Fibroblast of skin of left biceps (primary cell): ENCODE results near the gene MUC5AC.
"Not testable (repeated sequence)": the region's sequence is repeated elsewhere in the genome, so short reads cannot be mapped to it uniquely, and the experiment has no call there.

Source experiments
- DNase-seq, 2 experiments: peaks; one replicate each; pipeline ENCODE4 v3.0.0-alpha.2; 2013; ENCODE audit warnings: low read depth in 2 of 2

The MUC5AC gene

DNA sequence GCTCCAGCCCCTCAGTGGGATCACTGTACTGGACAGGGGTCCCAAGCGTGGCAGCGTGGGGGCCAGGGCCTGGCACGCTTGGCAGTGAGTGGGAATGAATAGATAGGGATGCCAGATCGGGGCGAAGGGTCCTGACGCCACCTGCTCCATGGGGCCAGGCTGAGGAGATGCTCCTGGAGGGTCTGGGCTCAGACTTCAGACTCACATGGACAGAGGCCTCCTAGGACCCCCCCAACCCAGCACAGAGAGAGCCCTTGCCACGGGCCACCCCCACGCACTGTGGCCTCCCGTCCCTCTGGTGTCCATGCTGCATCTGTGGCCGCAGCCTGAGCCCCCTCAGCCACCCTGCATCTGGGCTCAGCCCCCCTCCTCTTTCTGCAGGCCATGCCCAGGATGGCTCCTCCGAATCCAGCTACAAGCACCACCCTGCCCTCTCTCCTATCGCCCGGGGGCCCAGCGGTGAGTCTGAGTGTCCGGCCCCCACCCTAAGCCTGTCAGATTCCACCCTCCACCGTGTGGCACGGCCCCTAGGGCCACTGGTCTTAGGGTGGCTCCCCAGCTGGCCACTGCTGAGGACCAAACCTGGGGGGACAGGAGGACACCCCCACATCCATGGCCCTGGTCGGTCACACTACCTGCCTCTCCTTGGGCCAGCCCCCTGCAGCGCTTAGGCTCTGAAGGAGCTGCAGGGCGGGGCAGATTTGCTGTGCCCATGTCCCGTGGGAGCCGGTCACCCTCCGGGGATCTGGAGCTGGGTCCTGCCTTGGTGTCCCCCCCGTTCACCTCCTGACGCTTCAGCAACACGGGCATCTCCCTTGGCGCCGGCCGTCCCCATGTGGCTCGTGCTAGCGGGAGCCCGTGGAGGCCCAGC, 2.7 kb downstream of the MUC5AC start:
- DNase-seq: no peak

DNA sequence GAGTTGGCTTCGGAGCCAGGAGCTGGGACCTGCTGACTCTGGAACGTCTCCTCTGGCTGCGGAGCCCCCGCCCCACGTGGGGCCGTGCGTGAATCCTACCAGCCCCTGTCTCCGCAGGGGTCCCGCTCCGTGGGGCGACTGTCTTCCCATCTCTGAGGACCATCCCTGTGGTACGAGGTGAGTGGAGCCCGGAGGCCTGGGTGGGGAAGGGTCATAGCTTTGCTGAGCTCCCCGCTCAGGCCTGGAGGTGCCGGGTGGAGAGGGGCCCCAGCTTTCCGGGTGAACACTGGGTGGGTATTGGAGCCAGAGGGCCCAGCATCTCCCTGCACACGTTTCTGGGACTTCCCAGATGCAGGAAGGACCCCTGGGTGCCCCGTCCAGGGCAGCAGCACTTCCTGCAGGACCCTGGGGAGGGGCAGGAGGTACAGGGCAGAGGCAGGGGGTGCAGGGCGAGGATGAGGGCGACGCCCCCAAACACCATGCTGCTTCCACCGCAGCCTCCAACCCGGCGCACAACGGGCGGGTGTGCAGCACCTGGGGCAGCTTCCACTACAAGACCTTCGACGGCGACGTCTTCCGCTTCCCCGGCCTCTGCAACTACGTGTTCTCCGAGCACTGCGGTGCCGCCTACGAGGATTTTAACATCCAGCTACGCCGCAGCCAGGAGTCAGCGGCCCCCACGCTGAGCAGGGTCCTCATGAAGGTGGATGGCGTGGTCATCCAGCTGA, 3.8 kb downstream of the MUC5AC start:
- no peak for DNase-seq

DNA sequence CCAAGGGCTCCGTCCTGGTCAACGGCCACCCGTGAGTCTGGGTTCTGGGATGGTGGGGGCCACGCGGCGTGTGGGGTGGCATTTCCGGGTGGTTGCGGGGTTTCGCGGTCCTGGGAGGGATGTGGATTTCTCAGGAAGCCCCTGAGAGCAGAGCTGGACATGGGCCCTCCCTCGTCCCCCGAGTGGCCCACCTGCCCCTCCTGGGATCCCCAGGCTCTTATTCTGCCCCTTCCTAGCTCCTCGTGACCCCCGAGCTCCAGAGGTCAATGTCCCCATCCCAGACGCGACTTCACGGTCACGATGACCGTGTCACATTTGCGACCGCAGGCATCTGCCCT, 4.4 kb downstream of the MUC5AC start:
- DNase-seq: no peak

DNA sequence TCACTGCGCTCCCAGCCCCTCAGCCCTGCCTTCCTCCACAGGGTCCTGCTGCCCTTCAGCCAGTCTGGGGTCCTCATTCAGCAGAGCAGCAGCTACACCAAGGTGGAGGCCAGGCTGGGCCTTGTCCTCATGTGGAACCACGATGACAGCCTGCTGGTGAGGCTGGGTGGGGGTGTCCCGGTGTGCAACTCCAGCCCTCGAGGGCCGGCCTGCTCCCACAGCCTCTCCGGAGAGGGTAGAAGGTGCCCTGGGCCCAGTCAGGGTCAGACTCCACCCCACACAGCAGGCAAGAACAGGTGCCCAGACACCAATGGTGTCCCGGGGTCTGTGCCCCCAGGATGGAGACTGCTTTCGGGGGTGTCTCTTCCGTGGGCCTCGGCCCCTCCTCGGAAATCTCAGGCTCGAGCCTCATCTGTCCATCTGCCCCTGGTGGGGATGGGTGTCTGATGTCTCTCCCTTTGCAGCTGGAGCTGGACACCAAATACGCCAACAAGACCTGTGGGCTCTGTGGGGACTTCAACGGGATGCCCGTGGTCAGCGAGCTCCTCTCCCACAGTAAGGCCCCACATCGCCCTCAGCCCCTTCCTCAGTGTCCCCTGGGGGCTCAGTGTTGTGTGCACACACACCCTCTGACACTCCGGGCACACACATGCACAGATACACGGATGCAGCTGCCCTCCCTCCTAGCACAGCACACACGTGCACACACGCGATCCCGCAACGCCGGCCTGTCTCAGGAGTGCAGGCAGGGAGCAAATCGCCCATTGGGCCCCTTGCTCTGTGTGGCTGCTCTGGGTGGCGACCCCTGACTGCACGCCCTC, 4.9 kb downstream of the MUC5AC start:
- DNase-seq: no peak

DNA sequence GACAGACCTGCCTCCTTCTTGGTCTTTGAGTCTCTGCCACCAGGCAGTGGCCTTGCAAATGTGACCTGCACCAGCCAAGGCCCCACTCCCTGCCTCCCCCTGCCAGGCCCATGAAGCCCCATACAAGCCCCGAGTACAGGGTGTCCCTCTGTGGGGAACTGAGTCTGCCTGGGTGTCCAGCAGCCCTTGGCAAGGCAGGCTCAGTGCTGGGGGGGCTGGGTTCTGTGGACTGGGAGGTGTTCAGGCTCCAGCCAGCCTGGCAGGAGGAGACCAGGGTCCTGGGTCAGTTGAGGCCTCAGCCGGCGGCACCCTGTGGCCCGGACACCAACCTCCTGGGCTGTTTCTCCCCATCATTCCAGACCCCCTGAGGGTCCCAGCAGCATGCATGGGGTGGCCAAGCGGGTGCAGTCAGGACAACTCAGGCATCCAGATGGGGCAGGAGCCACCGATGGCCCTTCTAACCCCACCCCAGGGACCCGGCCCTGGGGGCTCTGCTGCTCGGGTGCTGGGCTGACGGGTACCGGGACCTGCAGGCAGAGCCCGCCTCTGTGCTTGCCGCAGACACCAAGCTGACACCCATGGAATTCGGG, 5.7 kb downstream of the MUC5AC start:
- DNase-seq: no peak

DNA sequence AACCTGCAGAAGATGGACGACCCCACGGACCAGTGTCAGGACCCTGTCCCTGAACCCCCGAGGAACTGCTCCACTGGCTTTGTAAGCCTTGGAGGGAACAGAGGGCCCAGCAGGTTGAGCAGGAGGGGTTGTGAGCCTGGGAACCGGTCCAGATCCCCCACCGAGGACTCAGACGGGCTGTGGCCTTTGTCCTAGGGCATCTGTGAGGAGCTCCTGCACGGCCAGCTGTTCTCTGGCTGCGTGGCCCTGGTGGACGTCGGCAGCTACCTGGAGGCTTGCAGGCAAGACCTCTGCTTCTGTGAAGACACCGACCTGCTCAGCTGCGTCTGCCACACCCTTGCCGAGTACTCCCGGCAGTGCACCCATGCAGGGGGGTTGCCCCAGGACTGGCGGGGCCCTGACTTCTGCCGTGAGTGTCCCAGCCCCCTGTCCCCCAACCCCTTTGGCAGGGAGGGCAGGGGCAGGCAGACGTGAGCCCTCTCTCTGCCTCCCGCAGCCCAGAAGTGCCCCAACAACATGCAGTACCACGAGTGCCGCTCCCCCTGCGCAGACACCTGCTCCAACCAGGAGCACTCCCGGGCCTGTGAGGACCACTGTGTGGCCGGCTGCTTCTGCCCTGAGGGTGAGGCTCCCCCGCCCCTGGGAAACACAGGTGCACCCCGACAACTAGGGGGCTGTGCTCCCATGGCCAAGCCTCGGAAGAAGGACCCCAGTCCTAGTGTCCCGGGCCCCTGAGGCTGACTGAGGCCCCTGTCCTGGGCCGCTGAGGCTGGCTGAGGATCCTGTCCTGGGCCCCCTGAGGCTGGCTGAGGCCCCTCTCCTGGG, 6.4 kb downstream of the MUC5AC start:
- DNase-seq: no peak

DNA sequence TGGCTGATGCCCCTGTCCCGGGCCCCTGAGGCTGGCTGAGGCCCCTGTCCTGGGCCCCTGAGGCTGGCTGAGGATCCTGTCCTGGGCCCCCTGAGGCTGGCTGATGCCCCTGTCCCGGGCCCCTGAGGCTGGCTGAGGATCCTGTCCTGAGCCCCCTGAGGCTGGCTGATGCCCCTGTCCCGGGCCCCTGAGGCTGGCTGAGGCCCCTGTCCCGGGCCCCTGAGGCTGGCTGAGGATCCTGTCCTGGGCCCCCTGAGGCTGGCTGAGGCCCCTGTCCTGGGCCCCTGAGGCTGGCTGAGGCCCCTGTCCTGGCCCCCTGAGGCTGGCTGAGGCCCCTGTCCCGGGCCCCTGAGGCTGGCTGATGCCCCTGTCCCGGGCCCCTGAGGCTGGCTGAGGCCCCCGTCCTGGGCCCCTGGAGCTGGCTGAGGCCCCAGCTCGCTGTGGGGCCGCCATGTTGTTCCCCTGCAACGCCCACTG, 7.1 kb downstream of the MUC5AC start:
- DNase-seq: not testable (repeated sequence)

DNA sequence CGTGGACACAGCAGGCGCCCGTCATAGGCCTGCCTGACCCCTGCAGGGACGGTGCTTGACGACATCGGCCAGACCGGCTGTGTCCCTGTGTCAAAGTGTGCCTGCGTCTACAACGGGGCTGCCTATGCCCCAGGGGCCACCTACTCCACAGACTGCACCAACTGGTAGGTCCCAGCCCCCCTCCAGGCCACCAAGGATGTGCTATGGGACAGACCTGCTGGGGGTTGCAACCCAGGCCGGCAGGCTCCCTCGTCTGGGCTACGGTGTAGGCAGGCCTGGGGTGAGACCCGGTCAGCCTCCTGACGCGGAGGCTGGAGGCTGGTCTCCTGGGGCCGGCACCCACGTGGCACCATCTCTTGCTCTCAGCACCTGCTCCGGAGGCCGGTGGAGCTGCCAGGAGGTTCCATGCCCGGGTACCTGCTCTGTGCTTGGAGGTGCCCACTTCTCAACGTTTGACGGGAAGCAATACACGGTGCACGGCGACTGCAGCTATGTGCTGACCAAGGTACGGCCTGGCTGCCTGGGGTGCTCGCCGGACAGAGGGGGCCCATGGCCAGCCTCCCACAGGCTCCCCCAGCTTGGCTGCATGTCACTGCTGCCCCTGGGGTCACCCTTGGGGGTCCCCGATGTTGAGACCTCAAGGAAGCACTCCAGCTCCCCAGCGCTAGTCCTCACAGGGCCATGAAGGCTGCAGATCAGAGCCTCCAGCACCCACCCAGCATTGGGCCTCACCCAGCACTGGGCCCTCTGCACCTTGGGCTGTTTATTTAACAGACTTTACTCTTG, 7.7 kb downstream of the MUC5AC start:
- no peak for DNase-seq

DNA sequence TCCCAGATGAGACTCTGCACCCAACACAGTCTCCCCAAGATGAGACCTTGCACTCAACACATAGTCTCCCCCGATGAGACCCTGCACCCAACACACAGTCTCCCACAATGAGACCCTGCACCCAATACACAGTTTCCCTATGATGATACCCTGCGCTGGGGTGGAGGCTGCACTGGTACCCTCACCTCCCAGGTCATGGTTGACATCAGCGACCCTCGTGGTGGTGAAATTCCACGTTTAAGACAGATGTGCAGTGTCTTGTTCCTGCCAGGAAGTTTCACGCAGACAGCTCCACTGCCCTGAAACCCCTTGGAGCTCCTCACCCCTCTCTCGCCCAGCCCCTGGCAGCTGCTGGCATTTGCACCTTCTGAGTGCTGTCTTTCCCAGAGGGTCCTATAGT, 9.5 kb downstream of the MUC5AC start:
- DNase-seq: no peak

DNA sequence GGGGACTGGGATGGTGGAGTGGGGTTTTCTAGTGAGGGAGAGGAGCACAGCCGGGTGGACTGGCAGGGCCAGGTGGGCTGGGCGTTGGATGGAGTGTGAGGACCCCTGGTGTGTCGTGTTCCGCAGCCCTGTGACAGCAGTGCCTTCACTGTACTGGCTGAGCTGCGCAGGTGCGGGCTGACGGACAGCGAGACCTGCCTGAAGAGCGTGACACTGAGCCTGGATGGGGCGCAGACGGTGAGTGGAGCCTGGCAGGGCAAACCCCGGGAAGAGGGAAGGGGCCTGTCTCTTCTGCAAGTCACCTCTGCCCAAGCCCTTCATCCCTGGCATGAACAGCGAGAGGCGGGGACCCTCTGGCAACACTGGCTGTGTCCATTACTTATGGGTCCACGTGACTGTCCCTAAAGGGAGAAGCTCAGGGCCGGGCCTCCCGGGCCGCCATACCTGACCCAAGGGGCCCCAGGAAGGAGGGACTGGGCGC, 10.0 kb downstream of the MUC5AC start:
- no peak for DNase-seq

DNA sequence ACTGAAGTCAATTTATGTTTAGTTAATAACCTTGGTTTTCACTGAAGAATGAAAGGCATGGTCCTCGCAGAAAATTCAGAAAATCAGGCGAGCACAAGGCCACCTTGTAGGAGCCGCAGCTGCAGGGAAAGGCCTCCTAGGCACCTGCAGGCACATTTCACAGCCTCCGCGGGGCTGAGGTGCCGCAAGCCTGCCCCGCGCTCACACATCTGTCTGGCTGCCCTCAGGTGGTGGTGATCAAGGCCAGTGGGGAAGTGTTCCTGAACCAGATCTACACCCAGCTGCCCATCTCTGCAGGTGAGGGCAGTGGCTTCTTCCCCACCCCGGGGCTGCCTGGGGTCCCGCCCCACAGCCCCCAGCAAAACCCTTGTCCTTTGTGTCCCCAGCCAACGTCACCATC, 10.5 kb downstream of the MUC5AC start:
- DNase-seq: no peak

DNA sequence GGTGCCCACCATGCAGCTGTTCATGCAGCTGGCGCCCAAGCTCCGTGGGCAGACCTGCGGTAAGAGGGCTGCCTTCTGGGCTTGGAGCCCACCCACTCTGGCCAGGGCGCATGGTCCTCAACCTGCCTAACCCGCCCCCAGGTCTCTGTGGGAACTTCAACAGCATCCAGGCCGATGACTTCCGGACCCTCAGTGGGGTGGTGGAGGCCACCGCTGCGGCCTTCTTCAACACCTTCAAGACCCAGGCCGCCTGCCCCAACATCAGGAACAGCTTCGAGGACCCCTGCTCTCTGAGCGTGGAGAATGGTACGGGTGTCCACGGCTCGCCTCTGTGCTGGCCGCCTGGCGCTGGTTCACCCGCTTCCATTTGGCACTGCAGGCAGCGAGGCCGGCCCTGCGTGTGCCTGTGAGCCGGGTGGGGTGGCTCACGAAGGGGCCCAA, 11.0 kb downstream of the MUC5AC start:
- DNase-seq: no peak

DNA sequence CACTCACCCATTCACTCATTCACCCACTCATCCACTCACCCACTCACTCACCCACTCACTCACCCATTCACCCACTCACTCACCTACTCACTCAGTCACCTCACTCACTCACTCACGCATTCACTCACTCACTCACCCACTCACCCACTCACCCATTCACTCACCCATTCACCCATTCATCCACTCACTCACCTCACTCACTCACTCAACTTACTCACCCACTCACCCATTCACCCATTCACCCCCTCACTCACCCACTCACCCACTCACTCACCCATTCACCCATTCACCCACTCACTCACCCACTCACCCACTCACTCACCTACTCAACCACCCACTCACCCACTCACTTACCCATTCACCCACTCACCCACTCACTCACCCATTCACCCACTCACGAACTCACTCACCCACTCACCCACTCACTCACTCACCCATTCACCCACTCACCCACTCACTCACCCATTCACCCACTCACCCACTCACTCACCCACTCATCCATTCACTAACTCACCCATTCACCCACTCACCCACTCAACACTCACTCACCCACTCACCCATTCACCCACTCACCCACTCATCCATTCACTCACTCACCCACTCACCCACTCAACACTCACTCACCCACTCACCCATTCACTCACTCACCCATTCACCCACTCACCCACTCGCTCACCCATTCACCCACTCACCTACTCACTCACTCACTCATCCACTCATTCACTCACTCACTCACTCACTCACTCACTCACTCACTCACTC, 13.7 kb downstream of the MUC5AC start:
- no peak for DNase-seq

DNA sequence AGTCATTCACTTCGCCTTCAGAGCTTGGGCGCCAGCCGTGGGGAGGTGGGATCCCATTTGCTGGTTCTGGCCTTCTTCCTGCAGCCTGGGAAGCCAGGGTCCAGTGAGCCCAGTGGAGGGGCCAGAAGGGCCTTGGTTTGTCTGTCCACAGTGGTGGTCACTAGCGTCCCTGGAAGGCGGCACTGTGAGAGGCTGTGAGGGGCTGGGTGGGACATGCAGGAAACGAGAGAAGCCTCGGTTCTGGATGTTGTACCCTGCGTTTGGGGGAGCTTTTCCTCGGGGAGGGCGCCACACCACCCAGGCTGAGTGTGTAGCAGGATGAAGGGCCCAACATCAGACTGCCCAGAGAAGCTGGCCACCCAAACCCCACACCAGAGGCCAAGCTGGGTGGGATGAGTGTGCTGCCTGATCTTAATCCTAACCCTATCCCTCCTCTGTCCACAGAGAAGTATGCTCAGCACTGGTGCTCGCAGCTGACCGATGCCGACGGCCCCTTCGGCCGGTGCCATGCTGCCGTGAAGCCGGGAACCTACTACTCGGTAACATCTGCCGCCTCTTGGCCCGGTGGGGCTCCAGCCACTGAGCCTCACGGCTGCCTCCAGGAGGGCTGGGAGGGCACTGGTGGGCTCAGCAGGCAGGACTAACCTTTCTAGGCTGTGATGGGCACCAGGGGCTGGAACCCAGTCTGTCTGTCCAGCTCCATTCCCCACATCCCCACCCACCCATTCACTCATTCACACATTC, 14.4 kb downstream of the MUC5AC start:
- DNase-seq: no peak

DNA sequence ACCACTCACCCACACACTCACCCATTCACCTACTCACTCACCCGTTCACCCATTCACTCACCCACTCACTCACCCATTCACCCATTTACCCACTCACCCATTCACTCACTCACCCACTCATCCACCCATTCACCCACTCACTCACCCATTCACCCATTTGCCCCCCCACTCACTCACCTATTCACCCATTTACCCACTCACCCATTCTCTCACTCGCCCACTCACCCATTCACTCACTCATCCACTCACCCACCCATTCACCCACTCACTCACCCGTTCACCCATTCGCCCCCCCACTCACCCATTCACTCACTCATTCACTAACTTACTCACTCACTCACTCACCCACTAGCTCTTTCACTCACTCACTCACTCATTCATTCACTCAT, 15.0 kb downstream of the MUC5AC start:
- DNase-seq: no peak

DNA sequence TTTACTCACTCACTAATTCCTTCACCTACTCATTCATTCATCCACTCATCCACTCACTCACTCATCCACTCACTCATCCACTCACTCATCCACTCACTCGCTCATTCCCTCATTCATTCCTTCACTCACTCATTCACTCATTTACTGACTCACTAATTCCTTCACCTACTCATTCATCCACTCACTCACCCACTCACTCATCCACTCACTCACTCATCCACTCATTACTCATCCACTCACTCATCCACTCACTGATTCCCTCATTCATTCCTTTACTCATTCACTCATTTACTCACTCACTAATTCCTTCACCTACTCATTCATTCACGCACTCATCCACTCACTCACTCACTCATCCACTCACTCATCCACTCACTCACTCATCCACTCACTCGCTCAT, 15.6 kb downstream of the MUC5AC start:
- not testable (repeated sequence) for DNase-seq

DNA sequence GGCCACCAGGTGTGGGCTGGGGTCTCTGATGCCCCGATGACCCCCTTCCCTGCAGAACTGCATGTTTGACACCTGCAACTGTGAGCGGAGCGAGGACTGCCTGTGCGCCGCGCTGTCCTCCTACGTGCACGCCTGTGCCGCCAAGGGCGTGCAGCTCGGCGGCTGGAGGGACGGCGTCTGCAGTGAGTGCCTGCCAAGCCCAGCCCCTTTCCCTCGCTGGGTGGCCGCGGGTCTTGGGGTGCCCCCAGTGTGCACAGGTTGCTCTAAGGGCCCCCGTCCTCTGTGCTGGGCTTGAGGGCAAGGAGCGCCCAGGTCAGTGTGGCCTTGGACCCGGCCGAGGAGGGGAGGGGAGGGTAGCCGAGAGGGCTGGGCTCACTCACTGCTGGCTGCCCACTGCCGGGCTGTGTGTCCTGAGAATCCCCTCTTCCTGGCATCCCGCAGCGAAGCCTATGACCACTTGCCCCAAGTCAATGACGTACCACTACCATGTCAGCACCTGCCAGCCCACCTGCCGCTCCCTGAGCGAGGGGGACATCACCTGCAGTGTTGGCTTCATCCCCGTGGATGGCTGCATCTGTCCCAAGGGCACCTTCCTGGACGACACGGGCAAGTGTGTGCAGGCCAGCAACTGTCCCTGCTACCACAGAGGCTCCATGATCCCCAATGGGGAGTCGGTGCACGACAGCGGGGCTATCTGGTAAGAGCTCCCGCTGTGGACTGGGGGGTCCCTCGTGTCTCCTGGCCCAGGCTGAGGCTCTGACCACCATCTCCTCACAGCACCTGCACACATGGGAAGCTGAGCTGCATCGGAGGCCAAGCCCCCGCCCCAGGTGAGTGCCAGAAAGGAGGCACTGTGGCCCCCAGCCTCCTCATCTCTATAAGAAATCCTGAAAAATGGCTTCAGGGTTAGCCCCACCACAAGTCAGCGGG, 17.0 kb downstream of the MUC5AC start:
- no peak for DNase-seq
